KOPT-K1 (cell line): ENCODE measurements around the gene FAF1.
"Not testable (repeated sequence)": the region's sequence is repeated elsewhere in the genome, so short reads cannot be mapped to it uniquely, and the experiment has no call there.

Experiments
- H3K27ac ChIP-seq: fragments of 200-600 bp; sonication (generic); 2 replicates; pipeline ENCODE4 v1.5.1; 2016; ENCODE audit warnings: antibody characterized with exemption, mild to moderate bottlenecking, low read depth, low read length; ENCODE audit not compliant: poor library complexity, severe bottlenecking
- H3K36me3 ChIP-seq: fragments of 200-600 bp; sonication (generic); 2 replicates; pipeline ENCODE4 v1.5.1; 2017; ENCODE audit warnings: antibody characterized with exemption, mild to moderate bottlenecking, low read length, moderate library complexity; ENCODE audit not compliant: insufficient read depth
- H3K9me3 ChIP-seq: fragments of 200-600 bp; sonication (generic); 2 replicates; pipeline ENCODE4 v1.5.1; 2017; ENCODE audit warnings: antibody characterized with exemption, low read length, mild to moderate bottlenecking; ENCODE audit not compliant: insufficient read depth, poor library complexity, severe bottlenecking

The FAF1 gene

DNA sequence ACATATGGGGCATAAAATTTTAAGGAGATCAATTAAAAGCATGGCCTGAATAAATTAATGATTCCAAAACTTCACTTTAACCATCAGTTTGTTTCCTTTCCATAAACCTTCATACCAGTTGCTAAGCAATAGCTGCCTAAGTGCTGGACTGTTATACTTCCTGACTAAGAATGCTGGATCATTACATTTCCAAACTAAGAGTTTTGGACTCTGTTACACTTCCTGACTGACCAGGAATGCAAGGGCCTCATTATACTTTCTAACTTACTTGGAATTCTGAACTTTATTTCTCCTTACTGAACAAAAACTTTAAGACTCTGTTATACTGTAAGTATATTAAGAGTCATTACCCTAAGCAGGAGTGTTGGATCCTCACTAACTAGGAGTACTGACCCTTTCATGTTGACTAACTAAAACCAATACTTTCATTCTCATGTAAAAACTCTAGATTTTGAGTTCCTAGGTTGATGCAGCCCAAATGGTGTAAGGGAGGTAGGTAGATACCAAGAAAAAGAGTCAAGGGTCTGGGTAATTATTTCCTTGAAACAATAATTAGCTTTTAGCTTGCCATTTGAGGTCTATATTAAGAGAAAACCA, 118.2 kb downstream of the FAF1 start:
- Histone ChIP-seq H3K9me3 (peaks cover 16% of the 10 kb centered on the region), H3K36me3 (no peaks in the 10 kb centered on the region), H3K27ac (no peak overlapping the region)

DNA sequence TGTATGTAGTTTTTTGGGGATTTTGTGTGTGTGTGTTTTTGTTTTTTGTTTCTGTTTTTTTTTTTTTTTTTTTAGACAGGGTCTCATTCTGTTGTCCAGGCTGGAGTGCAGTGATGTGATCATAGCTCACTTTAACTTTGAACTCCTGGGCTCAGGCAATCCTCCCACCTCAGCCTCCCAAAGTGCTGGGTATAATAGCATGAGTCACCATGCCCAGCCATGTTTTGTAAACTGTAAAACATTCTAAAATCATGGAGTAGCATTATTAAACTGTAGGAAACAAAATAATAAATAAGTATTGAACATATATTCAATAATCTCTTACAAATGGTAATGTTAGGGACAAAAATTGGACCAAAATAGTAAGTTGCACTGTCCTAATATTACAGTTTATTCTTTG, 124.0 kb downstream of the FAF1 start:
- Histone ChIP-seq H3K36me3 (peaks cover 9% of the 10 kb centered on the region; the same call in 1 of the 2 replicates), H3K27ac (no peak overlapping the region), H3K9me3 (peaks cover 38% of the 10 kb centered on the region)

DNA sequence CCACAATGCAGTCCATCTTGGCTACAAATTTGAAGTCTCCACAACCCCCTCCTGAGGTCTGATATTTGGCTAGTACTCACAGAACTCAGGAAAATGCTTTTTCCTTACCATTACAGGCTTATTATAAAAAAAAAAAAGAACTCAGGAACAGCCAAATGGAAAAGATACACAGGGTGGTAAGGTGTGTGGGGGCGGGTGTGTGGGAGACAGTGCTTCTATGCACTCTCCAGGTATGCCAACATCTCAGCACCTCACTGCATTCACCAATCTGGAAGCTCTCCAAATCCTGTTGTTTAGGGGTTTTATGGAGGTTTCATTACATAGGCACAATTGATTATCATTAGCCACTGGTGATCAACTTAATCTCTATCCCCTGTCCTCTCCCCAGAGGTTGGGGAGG, 126.9 kb downstream of the FAF1 start:
- Histone ChIP-seq H3K27ac (no peak overlapping the region), H3K36me3 (peaks cover 9% of the 10 kb centered on the region; the same call in 1 of the 2 replicates), H3K9me3 (peaks cover 41% of the 10 kb centered on the region)

DNA sequence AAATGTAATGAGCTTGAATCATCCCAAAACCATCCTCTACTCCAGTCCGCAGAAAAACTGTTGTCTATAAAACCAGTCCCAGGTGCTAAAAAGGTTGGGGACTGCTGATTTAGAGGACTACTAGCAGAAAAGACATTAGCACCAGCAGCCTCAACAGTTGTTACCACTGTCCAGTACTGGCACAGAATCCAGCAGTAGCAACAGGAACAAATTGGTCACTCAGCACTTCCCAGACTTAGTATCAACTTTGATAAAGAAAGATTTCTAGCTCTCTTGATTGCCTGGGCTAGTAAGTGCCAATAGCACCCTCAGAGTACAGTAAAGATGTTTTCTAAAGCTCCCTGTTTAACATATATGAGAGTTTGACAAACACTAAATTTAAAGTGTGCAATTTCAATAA, 127.9 kb downstream of the FAF1 start:
- Histone ChIP-seq H3K9me3 (peaks cover 39% of the 10 kb centered on the region), H3K36me3 (peaks cover 9% of the 10 kb centered on the region; the same call in 1 of the 2 replicates), H3K27ac (no peak overlapping the region)

DNA sequence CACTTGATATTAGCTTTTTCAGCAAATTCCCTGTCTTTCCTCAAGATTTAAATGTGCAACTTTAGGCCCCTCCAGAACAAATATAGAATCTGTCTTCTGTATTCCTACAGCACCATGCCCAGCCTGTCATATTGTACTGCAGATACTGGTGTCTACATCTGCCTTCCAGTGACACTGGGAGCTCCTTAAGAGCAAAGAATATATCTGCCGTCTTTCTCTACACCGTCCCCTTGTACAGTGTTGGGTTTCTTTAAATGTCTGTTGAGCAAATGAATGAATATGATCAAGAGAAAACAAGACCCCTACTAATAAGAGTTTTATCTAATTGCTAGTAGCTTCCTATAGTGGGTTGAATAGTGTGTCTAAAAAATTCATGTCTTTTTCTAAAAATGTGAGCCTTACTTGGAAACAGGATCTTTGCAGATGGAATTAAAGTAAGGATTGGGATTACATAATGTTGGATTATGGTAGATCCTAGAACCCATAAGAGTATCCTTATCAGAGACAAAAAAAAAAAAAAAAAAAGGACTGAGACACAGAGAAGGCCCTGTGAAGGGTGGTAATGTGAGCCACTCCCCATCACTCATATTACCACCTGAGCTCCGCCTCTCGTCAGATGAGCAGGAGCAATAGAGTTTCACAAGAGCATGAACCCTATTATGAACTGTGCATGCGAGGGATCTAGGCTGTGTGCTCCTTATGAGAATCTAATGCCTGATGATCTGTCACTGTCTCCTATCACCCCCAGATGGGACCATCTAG, 128.6 kb downstream of the FAF1 start:
- peaks cover 39% of the 10 kb centered on the region for H3K9me3 ChIP-seq
- H3K27ac ChIP-seq, result no peak overlapping the region
- H3K36me3 ChIP-seq, result peaks cover 9% of the 10 kb centered on the region; the same call in 1 of the 2 replicates

DNA sequence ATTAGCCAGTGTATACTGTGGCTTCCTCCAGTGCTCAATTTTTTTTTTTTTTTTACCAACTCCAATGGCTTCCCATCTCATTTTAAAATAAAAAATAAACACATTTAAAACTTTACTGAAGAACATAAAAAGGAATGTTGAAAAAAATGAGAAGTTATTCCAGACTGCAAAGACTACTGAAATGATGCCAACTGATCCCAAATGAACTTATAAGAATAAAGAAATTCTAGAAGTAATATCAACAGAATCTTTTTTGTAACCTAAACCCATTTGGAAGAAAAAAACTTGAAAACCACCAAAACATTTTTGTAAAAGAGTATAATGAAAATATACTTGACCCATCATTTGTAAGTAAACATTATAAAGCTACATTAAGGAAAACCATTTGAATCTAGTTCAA, 129.4 kb downstream of the FAF1 start:
- H3K36me3 ChIP-seq, result peaks cover 9% of the 10 kb centered on the region; the same call in 1 of the 2 replicates
- H3K9me3 ChIP-seq, result peaks cover 35% of the 10 kb centered on the region
- no peak overlapping the region for H3K27ac ChIP-seq

DNA sequence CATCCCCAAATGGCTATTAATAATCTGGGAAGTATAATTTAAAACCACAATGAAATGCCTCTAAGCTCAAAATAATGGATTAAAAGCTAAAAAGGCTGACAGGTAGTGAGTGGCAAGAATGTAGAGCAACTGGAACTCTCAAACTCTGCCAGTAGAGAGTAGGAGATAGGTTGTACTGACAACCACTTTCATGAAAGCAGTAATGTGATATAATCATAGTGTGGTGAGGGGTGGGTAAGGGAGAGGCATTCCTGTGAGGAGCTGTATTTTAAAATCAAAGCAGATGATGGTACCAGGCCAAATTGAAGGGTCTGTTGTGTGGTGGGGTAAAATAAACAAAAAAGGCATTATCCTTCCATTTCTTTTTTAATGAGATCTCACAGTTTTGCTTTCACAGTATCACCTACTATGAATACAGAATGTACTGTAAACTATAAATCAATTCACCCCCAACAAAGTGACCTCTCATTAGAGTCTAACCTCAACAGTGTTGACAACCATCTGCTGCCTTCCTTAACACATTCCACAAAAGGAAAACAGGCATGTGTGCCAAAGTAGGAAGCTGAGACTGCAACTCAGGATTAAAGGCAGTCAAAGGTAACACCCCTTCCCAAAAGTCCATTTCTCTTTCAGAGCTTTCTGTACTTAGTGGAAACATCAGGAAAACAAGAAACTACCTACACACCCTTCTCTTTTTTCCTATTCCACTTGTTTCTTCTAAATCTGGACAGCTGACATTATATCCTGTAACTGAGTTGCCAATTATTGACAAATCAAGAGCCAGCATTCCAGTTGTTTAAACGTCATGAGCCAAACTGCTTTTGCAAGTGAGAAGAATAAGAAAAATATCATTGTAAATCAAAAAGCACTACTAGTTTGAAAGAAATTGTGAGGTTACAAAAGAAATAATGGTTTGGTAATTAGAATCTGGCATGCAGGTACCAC, 130.8 kb downstream of the FAF1 start:
- Histone ChIP-seq H3K9me3 (peaks cover 33% of the 10 kb centered on the region), H3K36me3 (peaks cover 9% of the 10 kb centered on the region; the same call in 1 of the 2 replicates), H3K27ac (no peak overlapping the region)

DNA sequence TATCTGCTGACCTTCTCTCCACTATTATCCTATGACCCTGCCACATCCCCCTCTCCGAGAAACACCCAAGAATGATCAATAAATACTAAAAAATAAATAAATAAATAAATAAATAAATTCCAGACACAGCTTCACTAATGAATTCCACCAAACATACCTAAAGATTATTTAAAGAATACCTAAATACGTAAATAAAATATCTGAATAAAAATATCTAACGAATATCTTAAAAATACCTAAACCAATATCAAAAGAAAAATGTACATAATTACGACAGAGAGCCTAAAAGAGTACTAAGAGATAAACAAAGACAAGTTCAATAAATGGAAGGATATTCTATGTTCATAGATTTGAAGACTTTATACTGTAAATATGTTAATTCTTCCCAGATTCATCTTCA, 132.5 kb downstream of the FAF1 start:
- Histone ChIP-seq H3K36me3 (no peaks in the 10 kb centered on the region), H3K9me3 (peaks cover 26% of the 10 kb centered on the region), H3K27ac (no peak overlapping the region)

DNA sequence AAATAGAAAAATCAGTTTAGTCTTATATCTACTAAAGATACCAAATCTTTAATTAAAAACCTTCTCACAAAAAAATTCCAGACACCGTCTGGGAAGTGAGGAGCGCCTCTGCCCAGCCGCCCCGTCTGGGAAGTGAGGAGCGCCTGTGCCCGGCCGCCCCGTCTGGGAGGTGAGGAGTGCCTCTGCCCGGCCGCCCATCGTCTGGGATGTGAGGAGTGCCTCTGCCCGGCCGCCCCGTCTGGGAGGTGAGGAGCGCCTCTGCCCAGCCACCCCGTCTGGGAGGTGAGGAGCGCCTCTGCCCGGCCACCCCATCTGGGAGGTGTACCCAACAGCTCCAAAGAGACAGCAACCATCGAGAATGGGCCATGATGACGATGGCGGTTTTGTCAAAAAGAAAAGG, 133.3 kb downstream of the FAF1 start:
- not testable (repeated sequence) for H3K36me3 ChIP-seq, H3K27ac ChIP-seq
- H3K9me3 ChIP-seq, result peaks cover 18% of the 10 kb centered on the region

DNA sequence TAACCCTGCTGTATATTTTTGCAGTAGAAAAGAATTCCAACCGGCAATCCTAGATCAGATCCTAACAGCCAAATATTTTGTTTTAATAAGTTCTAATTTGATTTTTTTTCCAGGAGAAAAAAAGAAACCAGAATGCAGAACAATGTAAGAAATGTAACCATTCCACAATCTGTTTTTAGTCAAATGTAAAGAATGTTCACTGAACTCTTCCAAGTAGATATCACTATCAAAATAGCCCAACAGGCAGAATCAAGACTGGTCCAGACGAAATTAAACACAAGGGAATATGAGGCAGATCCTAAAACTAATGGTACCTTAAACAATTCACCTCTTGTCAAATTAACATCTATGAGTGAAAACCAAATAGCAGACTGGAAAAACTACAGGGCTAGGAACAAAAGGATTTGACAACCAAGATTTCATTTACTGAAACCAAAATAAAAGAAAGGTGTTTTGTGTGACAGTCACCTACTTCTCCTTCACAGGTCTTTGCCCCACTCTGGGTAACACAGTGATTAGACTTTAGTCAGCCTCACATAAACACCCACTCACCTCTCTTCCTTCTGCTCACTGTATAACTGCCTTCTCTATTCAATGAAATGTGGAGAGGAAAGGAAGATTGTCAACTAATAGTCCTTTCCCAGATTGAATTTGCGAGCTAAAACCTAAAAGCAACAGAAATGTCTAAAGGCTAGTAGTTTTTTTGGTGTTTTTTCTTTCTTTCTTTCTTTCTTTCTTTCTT, 137.9 kb downstream of the FAF1 start:
- no peaks in the 10 kb centered on the region for H3K36me3 ChIP-seq
- peaks cover 6% of the 10 kb centered on the region for H3K9me3 ChIP-seq
- no peak overlapping the region for H3K27ac ChIP-seq

DNA sequence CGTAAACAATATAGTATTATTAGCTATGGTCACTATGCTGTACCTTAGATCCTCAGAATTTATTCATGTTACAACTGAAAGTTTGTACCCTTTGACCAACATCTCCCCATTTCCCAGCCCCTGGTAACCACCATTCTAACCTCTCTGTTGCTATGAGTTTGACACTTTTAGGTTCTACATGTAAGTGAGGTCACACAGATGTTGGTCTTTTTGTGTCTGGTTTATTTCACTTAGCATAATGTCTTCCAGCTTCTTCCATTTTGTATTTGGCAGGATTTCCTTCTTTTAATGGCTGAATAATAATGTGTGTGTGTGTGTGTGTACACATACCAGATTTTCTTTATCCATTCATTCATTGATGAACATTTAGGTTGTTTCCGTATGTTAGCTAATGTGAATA, 139.5 kb downstream of the FAF1 start:
- Histone ChIP-seq H3K36me3 (no peaks in the 10 kb centered on the region), H3K27ac (no peak overlapping the region), H3K9me3 (peaks cover 12% of the 10 kb centered on the region)

DNA sequence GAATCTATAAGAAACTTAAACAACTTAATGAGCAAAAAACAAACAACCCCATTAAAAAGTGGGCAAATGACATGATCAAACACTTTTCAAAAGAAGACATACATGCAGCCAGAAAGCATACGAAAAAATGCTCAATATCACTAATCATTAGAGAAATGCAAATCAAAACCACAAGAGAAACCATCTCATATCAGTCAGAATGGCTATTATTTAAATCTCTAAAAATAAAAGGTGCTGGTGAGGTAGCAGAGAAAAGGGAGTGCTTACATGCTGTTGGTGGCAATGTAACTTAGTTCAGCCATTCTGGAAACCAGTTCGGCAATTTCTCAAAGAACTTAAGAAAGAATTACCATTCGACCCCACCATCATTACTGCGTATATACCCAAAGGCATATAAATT, 147.7 kb downstream of the FAF1 start:
- peaks cover 8% of the 10 kb centered on the region; the same call in 1 of the 2 replicates for H3K36me3 ChIP-seq
- H3K9me3 ChIP-seq, result peaks cover 47% of the 10 kb centered on the region
- H3K27ac ChIP-seq, result no peak overlapping the region

DNA sequence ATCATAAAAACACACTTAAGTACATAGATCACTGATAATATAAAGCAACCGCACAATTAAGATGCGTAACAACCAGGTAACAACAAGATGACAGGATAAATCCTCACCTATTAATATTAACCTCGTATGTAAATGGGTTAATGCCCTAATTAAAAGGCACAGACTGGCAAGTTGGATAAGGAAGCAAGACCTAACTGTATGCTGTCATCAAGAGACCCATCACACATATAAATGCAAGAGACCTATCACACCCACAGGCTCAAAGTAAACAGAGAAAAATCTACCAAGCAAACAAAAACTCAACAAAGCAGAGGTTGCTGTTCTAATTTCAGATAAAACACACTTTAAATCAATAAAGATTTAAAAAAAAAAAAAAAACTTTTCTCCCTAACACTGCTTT, 151.8 kb downstream of the FAF1 start:
- H3K27ac ChIP-seq, result no peak overlapping the region

DNA sequence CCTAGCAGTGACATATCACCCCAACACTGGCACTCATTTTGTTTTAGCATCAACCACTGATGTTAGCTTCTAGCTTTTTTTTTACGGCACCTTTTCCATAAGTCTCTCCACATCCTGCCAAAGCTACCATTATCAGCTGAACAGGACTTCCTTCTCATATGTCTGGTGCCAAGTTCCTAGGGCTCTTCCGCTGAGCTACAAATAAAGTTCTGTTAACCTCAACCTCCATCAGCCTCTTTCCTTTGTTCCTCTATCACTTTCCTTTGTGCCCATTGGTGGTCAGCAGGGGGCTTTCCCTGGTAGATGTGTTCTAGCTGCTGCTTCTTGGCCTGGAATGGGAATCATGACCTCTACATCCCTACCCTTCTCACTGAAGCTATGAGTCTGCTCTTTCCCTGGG, 163.8 kb downstream of the FAF1 start:
- Histone ChIP-seq H3K27ac (no peak overlapping the region), H3K36me3 (no peaks in the 10 kb centered on the region), H3K9me3 (no peaks in the 10 kb centered on the region)

More for the DNA sequence above, 151.8 kb downstream of the FAF1 start:
- Histone ChIP-seq H3K9me3 (peaks cover 44% of the 10 kb centered on the region), H3K36me3 (peaks cover 8% of the 10 kb centered on the region; the same call in 1 of the 2 replicates)
